HG02759 (cell line): Measurements from ENCODE around the gene AZGP1.
"Not testable (repeated sequence)": the region's sequence is repeated elsewhere in the genome, so short reads cannot be mapped to it uniquely, and the experiment has no call there.

ENCODE experiments used
- ATAC-seq: cut with Tn5 transposase; IDR thresholded peaks from one replicate; pipeline ENCODE4 v1.9.1; 2021; ENCODE audit warnings: mild to moderate bottlenecking, moderate library complexity; ENCODE audit not compliant: unreplicated experiment

The AZGP1 gene

GRCh38 chr7:99975782-99976521 is at the start of gene AZGP1:
Gene AZGP1, minus strand, starts transcription at chr7:99976031. Its CDS starts 11 bp downstream, at chr7:99976020.
- ATAC-seq: no peak

DNA sequence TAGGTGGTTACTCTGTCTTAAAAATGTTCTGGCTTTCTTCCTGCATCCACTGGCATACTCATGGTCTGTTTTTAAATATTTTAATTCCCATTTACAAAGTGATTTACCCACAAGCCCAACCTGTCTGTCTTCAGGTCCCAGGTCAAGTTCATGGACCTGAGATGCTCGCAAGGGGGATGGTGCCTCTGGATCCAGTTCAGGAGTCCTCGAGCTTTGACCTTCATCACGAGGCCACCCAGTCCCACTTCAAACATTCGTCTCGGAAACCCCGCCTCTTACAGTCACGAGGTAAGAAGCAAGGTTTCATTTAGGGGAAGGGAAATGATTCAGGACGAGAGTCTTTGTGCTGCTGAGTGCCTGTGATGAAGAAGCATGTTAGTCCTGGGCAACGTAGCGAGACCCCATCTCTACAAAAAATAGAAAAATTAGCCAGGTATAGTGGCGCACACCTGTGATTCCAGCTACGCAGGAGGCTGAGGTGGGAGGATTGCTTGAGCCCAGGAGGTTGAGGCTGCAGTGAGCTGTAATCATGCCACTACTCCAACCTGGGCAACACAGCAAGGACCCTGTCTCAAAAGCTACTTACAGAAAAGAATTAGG is 48.3 kb upstream of the AZGP1 start:
- no peak for ATAC-seq

- ATAC-seq: no peak
Measured at GRCh38 chr7:100023526-100023925, 47.7 kb upstream of the AZGP1 start.

GRCh38 chr7:100022621-100023020 is 46.8 kb upstream of the AZGP1 start:
- no peak for ATAC-seq

DNA sequence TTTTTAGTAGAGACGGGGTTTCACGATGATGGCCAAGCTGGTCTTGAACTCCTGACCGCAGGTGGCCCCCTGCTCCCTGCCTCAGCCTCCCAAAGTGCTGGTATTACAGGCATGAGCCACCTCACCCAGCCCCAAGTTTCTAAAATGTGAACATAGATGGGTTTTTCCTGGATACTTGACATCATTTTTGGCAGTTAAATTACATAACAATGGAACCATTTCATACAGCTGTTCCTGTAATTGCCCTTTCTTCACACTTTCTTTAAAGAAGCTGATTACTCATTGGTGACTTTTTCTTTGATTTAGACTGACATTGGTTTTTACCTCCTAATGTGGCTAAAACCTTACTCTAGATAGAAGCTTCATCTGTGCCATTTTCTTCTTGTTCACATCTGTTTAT is 45.5 kb upstream of the AZGP1 start:
- ATAC-seq: no peak

- ATAC-seq: no peak
Measured at GRCh38 chr7:100019908-100020307, 44.1 kb upstream of the AZGP1 start.

DNA sequence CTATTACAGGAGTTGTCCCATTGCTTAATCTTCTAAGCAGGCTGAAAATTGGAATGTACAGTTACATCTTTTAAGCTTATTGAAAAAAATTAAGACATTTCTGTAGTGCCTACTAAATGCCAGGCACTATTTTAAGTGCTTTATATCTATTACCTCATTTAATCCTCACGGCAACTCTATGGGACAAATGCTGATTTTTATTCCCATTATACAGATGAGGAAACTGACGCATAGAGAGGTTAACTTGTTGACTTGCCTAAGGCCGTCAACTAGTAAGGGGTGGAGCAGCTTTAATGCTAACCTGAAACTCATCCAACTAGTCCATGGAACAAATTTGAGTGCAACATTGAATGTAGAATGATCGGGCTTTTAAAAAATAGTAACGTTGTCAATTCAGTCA is 42.0 kb upstream of the AZGP1 start:
- ATAC-seq: no peak

- no peak for ATAC-seq
Measured at GRCh38 chr7:100017300-100017699, 41.5 kb upstream of the AZGP1 start.

- ATAC-seq: no peak
Measured at GRCh38 chr7:100016215-100016901, 40.5 kb upstream of the AZGP1 start.

- peak; percentile 95 for ATAC-seq
Measured at GRCh38 chr7:100015232-100016214, 39.7 kb upstream of the AZGP1 start, which contains the start of gene ZKSCAN1. Gene ZKSCAN1, plus strand, starts transcription at chr7:100015596. Its CDS starts 7,911 bp downstream, at chr7:100023507.

- ATAC-seq: no peak
Measured at GRCh38 chr7:100013328-100013676, 37.5 kb upstream of the AZGP1 start.

- not testable (repeated sequence) for ATAC-seq
Measured at GRCh38 chr7:100012385-100013327, 36.8 kb upstream of the AZGP1 start.

DNA sequence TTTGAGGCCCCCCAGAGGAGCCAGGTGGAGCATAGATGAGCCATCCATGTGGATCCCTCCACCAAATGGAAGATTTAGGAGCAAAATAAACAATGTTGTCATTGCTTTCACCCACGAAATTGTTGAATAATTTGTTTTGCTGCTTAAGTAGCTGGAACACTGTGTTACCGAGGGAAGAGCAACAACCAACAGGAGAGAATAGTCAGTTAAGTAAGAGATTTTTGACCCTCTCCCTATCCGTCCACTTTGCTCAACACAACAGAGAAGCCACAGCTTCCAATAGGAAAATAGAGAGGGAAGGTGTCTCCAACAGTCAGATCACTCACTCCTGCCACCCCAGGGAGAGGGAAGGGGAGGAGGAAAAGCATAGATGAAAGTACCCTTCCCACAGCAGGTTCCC is 35.7 kb upstream of the AZGP1 start:
- ATAC-seq: no peak

DNA sequence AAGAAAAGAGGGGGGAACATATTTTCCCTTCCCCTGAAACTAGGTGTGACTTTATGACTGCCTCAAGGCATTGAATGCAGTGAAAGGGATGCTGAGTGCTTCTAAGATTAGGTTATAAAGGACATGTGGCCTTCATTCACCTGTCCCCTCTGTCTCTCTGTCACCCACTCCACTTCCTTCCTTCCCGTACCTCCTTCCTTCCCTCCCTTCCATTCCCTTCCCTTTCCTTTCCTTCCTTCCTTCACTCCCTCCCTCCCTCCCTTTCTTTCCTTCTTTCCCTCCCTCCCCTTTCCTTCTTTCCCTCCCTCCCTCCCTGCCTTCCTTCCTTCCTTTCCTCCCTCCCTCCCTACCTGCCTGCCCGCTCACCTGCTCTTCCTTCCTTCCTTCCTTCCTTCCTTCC is 35.1 kb upstream of the AZGP1 start:
- ATAC-seq: no peak

DNA sequence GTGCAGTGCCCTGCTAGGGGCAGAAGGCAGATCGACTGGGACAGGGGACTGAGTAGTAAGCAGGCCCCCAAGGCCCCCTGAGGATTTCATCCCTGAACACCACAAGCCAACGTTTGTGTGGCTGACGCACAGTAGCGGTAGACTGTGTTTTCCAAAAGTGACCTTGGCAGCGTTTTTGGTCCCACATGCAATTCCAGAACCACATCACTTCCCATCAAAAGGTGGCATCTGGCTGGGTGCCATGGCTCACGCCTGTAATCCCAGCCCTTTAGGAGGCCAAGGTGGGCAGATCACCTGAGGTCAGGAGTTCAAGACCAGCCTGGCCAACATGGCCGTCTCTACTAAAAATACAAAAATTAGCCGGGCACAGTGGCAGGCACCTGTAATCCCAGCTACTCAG is 34.1 kb upstream of the AZGP1 start:
- ATAC-seq: not testable (repeated sequence)

DNA sequence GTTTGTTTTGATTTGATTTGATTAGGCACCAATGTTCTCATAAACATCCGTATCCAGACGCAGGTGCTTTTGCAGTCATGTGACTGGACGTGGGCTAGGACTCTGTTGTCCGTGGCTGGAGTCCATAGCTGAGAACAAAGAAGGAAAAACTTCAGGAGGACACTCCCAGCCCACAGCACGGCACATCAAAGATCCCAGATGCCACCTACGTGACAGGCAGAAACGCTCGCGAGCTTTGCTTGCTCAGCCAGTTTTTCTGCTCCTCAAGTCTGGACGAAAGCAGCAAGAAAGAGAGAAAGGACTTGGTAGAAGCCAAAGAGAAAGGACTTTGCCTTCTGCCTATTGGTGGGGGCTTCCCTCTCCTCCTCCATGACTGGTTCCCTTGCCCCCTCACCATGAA is 32.7 kb upstream of the AZGP1 start:
- ATAC-seq: no peak

DNA sequence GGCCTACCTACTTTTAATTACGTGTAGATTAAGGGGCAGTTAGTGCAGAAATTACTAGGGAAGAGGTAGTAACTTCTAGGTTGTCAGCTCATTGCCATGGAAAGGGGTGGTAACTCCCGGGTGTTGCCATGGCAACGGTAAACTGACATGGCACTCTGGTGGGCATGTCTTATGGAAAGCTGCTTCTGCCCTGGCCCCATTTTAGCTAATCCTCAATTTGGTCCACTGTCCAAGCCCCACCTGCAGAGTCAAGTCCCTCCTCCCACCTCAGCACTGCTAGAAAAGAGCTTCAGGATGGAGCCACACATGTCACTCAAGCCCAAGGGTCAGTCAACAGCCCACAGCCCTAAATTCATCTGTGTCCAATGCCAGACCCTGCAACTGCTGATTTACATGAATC is 32.1 kb upstream of the AZGP1 start:
- ATAC-seq: no peak

GRCh38 chr7:100003711-100004661 is 28.2 kb upstream of the AZGP1 start:
- no peak for ATAC-seq

DNA sequence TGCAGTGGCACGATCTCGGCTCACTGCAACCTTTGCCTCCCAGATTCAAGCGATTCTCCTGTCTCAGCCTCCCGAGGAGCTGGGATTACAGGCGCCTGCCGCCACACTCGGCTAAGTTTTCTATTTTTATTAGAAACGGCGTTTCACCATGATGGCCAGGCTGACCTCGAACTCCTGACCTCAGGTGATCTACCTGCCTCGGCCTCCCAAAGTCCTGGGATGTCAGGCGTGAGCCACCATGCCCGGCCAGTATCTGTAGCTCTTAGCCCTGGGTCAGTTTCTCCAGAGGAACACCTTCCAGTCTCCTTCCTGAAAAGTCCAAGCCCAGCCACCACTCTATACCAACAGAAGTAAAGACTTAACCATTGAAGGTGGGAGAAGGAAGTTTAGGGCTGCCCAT is 24.4 kb upstream of the AZGP1 start:
- ATAC-seq: no peak
